WTC11 (cell line): ENCODE measurements around the gene SBNO2. TPM values are rescaled to one million over a fixed set of nuclear protein-coding genes. Genes with fewer than 3 reads are reported as not detected.

Source experiments
- ATAC-seq: fragments of 200-7000 bp; cut with Tn5 transposase; 2 replicates; pipeline ENCODE4 v1.10.0; 2021; ENCODE audit warnings: mild to moderate bottlenecking, moderate library complexity
- CTCF ChIA-PET: fragments of 300-600 bp; sonication (Branson Sonifier 250); formaldehyde crosslinking; loops from one replicate; lab custom pipeline; 2021; ENCODE audit warnings: antibody characterized with exemption; lab: Charles Lee
- POLR2A ChIA-PET: fragments of 350-600 bp; sonication (Branson Sonifier 250); formaldehyde crosslinking; loops from one replicate; lab custom pipeline; 2021; ENCODE audit warnings: antibody characterized with exemption; lab: Charles Lee
- DNase-seq: peaks from one replicate; pipeline ENCODE4 v3.0.0; 2021; ENCODE audit warnings: low spot score
- H3K27ac Mint-ChIP-seq: 2 replicates; pipeline ENCODE4 v1.8.0; 2021; ENCODE audit warnings: mixed read lengths
- H3K27me3 Mint-ChIP-seq: 2 replicates; pipeline ENCODE4 v1.8.0; 2021; ENCODE audit warnings: low read depth, mild to moderate bottlenecking, moderate library complexity, mixed read lengths
- H3K36me3 Mint-ChIP-seq: 2 replicates; pipeline ENCODE4 v1.8.0; 2021; ENCODE audit warnings: mixed read lengths
- H3K4me1 Mint-ChIP-seq: 2 replicates; pipeline ENCODE4 v1.8.0; 2022; ENCODE audit warnings: mixed read lengths
- H3K4me3 Mint-ChIP-seq: 2 replicates; pipeline ENCODE4 v1.8.0; 2021; ENCODE audit warnings: mild to moderate bottlenecking, moderate library complexity, mixed read lengths
- H3K9me3 Mint-ChIP-seq: 2 replicates; pipeline ENCODE4 v1.8.0; 2021; ENCODE audit warnings: mixed read lengths
- ETV6 ChIP-seq: sonication (generic); formaldehyde crosslinking; IDR thresholded peaks from 2 replicates; pipeline ENCODE4 v1.8.1; 2022; ENCODE audit warnings: mild to moderate bottlenecking, missing genetic modification reagents
- KAT7 ChIP-seq: sonication (generic); formaldehyde crosslinking; IDR thresholded peaks from 2 replicates; pipeline ENCODE4 v1.8.1; 2023; ENCODE audit warnings: missing genetic modification reagents, mild to moderate bottlenecking, borderline replicate concordance
- MYBL2 ChIP-seq: sonication (generic); formaldehyde crosslinking; IDR thresholded peaks from 2 replicates; pipeline ENCODE4 v1.8.1; 2023; ENCODE audit warnings: mild to moderate bottlenecking, moderate library complexity, missing genetic modification reagents
- TCF7 ChIP-seq: sonication (generic); formaldehyde crosslinking; IDR thresholded peaks from 2 replicates; pipeline ENCODE4 v1.8.0; 2022; ENCODE audit warnings: mild to moderate bottlenecking, low read depth, missing genetic modification reagents, moderate library complexity
- TEAD4 ChIP-seq: sonication (generic); formaldehyde crosslinking; IDR thresholded peaks from 2 replicates; pipeline ENCODE4 v1.8.0; 2022; ENCODE audit warnings: mild to moderate bottlenecking, missing genetic modification reagents
- total RNA-seq: library from RNA; stranded (reverse); gene quantifications from 3 replicates; pipeline ENCODE4 v1.2.3, GENCODE V29; 2021
- TF ChIP-seq, protein P1 (sequence below): sonication (generic); formaldehyde crosslinking; IDR thresholded peaks from 2 replicates; pipeline ENCODE4 v1.8.0; 2022; ENCODE audit warnings: missing genetic modification reagents
- TF ChIP-seq, protein P2 (sequence below): sonication (generic); formaldehyde crosslinking; IDR thresholded peaks from 2 replicates; pipeline ENCODE4 v1.8.0; 2022; ENCODE audit warnings: mild to moderate bottlenecking, missing genetic modification reagents
- TF ChIP-seq, protein P3 (sequence below): sonication (generic); formaldehyde crosslinking; IDR thresholded peaks from 2 replicates; pipeline ENCODE4 v1.8.1; 2022; ENCODE audit warnings: low read depth, mild to moderate bottlenecking, moderate library complexity, missing genetic modification reagents, borderline replicate concordance
- TF ChIP-seq, protein P4 (sequence below): fragments of 200-600 bp; IDR thresholded peaks from 2 replicates; pipeline ENCODE4 v1.8.0; 2022; ENCODE audit warnings: antibody characterized with exemption
- TF ChIP-seq, protein P5 (sequence below): fragments of 250-450 bp; sonication (Bioruptor Pico); conservative IDR thresholded peaks from 2 replicates; pipeline ENCODE4 v1.9.0; 2021; ENCODE audit warnings: mild to moderate bottlenecking

Gene SBNO2
- total RNA-seq, 1 experiment from 2014 or later: 57.3 TPM

DNA sequence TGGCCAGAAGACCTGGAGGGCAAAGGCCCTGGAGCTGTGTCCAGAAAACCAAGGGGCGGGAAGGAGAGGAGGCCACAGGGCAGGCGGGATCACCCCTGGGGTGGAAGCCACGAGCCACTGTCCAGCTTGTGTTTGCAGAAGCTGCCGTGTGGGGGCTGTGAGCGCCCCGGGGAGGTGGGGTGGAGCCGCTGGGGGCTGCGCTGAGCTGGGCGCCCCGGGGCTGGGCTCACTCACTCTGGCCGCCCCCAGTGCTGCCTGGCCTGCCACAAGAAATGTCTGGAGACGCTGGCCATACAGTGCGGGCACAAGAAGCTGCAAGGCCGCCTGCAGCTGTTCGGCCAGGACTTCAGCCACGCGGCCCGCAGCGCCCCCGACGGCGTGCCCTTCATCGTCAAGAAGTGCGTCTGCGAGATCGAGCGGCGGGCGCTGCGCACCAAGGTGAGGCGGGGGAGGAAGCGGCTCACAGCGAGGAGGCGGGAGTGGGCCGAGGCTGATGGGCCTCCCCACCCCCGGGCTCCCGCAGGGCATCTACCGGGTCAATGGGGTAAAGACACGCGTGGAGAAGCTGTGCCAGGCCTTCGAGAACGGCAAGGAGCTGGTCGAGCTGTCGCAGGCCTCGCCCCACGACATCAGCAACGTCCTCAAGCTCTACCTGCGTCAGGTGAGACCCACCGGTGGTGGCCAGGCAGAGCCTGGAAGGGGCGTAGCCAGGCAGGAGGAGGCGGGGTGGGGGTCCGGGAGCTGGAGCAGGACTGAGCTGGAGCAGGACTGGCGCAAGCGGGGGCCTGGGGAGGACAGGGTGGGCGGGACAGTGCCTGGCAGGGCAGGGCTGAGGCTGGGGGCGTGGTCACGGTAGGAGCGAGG lies 92.5 kb downstream of the SBNO2 start:
- no peak for ATAC-seq
- CTCF ChIA-PET: interaction anchor here (0.5 to 4.8 kb wide), 27 partner anchors 10 to 283 kb away, joined by 3 to 109 read pairs (median 6); partner anchors contain the start of genes ABCA7, ARHGAP45, ATP5F1D and CNN2
- DNase-seq: peak; percentile 46
- POLR2A ChIA-PET: interaction anchor here (0.5 to 2.4 kb wide), 16 partner anchors 11 to 333 kb away, joined by 3 to 22 read pairs (median 4); partner anchors contain the start of genes ABCA7, ARHGAP45, CIRBP and CNN2
- H3K27me3 Mint-ChIP-seq: no peaks in the 10 kb centered on the region
- no peak overlapping the region; the same call in 1 of the 2 replicates for H3K27ac Mint-ChIP-seq
- H3K9me3 Mint-ChIP-seq: no peaks in the 10 kb centered on the region
- TF ChIP-seq, protein P1, sequence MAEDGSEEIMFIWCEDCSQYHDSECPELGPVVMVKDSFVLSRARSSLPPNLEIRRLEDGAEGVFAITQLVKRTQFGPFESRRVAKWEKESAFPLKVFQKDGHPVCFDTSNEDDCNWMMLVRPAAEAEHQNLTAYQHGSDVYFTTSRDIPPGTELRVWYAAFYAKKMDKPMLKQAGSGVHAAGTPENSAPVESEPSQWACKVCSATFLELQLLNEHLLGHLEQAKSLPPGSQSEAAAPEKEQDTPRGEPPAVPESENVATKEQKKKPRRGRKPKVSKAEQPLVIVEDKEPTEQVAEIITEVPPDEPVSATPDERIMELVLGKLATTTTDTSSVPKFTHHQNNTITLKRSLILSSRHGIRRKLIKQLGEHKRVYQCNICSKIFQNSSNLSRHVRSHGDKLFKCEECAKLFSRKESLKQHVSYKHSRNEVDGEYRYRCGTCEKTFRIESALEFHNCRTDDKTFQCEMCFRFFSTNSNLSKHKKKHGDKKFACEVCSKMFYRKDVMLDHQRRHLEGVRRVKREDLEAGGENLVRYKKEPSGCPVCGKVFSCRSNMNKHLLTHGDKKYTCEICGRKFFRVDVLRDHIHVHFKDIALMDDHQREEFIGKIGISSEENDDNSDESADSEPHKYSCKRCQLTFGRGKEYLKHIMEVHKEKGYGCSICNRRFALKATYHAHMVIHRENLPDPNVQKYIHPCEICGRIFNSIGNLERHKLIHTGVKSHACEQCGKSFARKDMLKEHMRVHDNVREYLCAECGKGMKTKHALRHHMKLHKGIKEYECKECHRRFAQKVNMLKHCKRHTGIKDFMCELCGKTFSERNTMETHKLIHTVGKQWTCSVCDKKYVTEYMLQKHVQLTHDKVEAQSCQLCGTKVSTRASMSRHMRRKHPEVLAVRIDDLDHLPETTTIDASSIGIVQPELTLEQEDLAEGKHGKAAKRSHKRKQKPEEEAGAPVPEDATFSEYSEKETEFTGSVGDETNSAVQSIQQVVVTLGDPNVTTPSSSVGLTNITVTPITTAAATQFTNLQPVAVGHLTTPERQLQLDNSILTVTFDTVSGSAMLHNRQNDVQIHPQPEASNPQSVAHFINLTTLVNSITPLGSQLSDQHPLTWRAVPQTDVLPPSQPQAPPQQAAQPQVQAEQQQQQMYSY: 0 out of 2 replicates have a peak, but pooled peaks have one; percentile 10
- TF ChIP-seq, protein P2, sequence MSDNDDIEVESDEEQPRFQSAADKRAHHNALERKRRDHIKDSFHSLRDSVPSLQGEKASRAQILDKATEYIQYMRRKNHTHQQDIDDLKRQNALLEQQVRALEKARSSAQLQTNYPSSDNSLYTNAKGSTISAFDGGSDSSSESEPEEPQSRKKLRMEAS (CRISPR knock-in tag): no peak
- H3K4me3 Mint-ChIP-seq: peak overlapping the region; percentile 36
- H3K4me1 Mint-ChIP-seq: no peaks in the 10 kb centered on the region; the same call in 1 of the 2 replicates
- peaks cover 8% of the 10 kb centered on the region; the same call in 1 of the 2 replicates for H3K36me3 Mint-ChIP-seq

DNA sequence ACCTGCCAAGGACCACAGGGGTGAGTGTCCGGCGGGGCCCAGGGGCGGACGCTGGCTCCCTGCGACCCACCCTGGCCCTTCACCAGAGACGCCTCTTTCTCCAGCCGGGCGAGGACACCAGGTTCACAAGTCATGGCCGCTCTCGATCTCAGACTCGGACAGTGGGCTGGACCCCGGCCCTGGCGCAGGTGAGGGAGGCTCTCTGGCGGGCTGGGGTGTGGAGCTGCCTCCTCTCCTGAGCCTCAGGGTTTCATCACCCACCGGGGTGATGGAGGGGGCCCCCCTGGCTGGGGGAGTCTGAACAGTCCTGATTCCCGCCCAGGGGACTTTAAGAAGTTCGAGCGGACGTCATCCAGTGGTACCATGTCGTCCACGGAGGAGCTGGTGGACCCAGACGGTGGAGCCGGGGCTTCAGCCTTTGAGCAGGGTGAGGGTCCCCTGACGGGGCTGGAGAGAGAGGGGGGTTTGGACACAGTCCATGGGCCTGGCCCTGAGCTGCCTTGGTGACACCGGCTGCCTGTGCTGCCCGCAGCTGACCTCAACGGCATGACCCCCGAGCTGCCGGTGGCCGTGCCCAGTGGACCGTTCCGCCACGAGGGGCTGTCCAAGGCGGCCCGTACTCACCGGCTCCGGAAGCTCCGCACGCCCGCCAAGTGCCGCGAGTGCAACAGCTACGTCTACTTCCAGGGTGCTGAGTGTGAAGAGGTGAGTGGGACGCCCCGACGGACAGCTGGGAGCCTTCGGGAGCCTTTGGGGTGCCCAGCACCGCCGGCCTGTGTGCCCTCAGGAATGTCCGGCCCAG lies 93.5 kb downstream of the SBNO2 start:
- H3K4me3 Mint-ChIP-seq: no peak overlapping the region
- H3K27me3 Mint-ChIP-seq: no peaks in the 10 kb centered on the region
- peaks cover 16% of the 10 kb centered on the region for H3K36me3 Mint-ChIP-seq
- H3K9me3 Mint-ChIP-seq: no peaks in the 10 kb centered on the region
- no peak overlapping the region for H3K27ac Mint-ChIP-seq
- TF ChIP-seq, protein P2 (CRISPR knock-in tag): no peak
- TF ChIP-seq MYBL2 (no peak), TEAD4 (CRISPR knock-in tag) (no peak), ETV6 (CRISPR knock-in tag) (no peak), KAT7 (no peak), TCF7 (no peak)
- TF ChIP-seq, protein P3, sequence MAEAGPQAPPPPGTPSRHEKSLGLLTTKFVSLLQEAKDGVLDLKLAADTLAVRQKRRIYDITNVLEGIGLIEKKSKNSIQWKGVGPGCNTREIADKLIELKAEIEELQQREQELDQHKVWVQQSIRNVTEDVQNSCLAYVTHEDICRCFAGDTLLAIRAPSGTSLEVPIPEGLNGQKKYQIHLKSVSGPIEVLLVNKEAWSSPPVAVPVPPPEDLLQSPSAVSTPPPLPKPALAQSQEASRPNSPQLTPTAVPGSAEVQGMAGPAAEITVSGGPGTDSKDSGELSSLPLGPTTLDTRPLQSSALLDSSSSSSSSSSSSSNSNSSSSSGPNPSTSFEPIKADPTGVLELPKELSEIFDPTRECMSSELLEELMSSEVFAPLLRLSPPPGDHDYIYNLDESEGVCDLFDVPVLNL (CRISPR knock-in tag): no peak
- TF ChIP-seq, protein P4, sequence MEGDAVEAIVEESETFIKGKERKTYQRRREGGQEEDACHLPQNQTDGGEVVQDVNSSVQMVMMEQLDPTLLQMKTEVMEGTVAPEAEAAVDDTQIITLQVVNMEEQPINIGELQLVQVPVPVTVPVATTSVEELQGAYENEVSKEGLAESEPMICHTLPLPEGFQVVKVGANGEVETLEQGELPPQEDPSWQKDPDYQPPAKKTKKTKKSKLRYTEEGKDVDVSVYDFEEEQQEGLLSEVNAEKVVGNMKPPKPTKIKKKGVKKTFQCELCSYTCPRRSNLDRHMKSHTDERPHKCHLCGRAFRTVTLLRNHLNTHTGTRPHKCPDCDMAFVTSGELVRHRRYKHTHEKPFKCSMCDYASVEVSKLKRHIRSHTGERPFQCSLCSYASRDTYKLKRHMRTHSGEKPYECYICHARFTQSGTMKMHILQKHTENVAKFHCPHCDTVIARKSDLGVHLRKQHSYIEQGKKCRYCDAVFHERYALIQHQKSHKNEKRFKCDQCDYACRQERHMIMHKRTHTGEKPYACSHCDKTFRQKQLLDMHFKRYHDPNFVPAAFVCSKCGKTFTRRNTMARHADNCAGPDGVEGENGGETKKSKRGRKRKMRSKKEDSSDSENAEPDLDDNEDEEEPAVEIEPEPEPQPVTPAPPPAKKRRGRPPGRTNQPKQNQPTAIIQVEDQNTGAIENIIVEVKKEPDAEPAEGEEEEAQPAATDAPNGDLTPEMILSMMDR: no peak
- TF ChIP-seq, protein P5, sequence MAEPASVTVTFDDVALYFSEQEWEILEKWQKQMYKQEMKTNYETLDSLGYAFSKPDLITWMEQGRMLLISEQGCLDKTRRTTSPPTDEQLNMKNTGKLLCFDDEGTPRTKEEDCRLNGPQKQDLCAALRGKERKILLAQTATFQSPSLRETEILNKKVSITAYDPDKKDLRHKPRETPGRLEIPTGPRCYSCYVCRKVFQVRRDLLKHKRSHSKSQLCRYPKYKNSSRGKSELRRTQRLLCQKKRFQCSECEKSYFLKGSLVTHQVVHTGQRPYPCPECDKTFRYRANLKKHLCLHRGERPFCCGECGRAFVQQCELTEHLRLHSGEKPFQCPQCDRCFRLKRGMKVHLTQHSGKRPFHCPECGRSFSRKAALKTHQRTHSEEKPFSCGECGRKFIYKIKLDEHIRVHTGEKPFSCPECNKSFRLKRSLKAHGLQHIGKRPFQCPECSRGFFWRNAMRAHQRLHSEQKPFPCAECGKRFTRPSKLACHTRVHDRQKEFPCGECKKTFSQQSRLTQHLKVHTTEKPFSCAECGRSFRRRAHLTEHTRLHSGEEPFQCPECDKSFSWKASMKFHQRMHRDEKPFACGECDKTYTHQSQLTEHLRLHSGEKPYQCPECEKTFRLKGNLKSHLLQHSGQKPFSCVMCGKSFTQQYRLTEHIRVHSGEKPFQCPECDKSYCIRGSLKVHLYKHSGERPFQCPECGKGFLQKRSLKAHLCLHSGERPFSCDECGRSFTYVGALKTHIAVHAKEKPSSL: no peak
- no peak for DNase-seq
- ChIA-PET POLR2A (interaction anchor here (1.0 to 2.4 kb wide), 4 partner anchors 10 to 180 kb away, joined by 4 to 22 read pairs (median 10); partner anchors contain the start of gene CNN2), CTCF (interaction anchor here (0.5 to 4.8 kb wide), 9 partner anchors 9 to 186 kb away, joined by 3 to 109 read pairs (median 11); partner anchors contain the start of genes ABCA7 and ARHGAP45)
- ATAC-seq: no peak
- H3K4me1 Mint-ChIP-seq: no peaks in the 10 kb centered on the region; the same call in 1 of the 2 replicates
